HG03135 (cell line): ENCODE measurements around the gene CLEC9A.
"Not testable (repeated sequence)": the region's sequence is repeated elsewhere in the genome, so short reads cannot be mapped to it uniquely, and the experiment has no call there.

Experiments
- ATAC-seq: cut with Tn5 transposase; IDR thresholded peaks from one replicate; pipeline ENCODE4 v1.9.1; 2021; ENCODE audit warnings: mild to moderate bottlenecking, moderate library complexity; ENCODE audit not compliant: unreplicated experiment

The CLEC9A gene

GRCh38 chr12:10030446-10030845 is at the start of gene CLEC9A:
Gene CLEC9A (plus strand): TSS chr12:10030682. CDS start chr12:10052688, 22,006 bp downstream.
- no peak for ATAC-seq

DNA sequence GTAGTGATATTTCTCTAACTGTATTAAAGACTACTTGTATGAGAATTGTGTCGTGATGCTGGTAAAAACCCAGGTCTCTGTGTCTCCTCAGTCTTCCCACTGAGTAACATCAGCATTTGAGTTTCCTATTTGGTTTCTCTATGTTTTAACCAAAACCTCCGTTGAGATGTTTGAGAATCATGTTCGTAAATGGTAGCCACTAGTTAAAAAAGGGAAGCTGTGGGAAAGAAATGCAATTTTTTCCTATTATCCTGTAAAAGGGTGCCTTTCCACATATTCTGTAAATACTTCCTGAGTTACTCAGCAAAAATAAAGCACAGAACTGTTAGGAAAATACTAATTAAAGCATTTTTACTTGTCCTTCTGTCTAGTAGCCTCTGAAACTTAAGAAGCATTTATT is 38.6 kb upstream of the CLEC9A start:
- ATAC-seq: no peak

- no peak for ATAC-seq
Measured at GRCh38 chr12:9992296-9992695, 38.2 kb upstream of the CLEC9A start.

GRCh38 chr12:9999016-9999415 is 31.5 kb upstream of the CLEC9A start, which contains the start of gene CLEC1B:
Gene CLEC1B (minus strand): TSS chr12:9999121. CDS start chr12:9999100, 21 bp downstream.
- ATAC-seq: no peak

- no peak for ATAC-seq
Measured at GRCh38 chr12:10001171-10001776, 29.2 kb upstream of the CLEC9A start.

- no peak for ATAC-seq
Measured at GRCh38 chr12:10012630-10013330, 17.7 kb upstream of the CLEC9A start.

DNA sequence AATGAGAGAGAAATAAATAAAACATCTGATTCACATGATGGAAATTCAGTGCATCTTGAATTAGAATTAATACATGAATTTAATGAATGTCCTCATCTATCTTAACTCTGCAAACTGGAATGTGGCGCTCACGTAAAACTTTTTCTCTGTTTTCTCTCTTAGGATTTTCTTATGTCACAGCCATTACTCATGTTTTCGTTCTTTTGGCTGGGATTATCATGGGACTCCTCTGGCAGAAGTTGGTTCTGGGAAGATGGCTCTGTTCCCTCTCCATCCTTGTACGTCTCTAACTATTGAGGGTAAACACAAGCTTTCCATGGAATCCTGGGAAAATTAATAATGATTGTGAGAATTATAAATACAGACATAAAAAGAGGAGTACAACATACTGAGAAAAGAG is 15.0 kb upstream of the CLEC9A start:
- ATAC-seq: no peak

DNA sequence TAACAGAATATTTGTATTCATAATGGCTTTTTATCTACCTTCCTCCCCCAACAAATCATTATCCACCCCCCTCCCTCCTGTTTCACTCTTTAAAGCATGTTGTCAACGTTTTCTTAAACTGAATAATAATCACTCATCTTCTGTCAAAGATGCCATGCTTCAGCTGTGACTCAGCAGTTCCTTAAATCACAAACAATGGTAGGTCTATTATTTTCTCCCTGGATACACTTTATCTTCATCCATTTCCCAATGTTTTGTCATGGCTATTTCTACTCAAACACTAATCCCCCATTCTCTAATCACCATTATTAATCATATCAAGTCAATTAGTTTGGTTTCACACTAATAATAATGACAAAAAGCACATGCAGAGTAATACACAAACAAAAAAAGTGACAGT is 13.6 kb upstream of the CLEC9A start:
- ATAC-seq: no peak

DNA sequence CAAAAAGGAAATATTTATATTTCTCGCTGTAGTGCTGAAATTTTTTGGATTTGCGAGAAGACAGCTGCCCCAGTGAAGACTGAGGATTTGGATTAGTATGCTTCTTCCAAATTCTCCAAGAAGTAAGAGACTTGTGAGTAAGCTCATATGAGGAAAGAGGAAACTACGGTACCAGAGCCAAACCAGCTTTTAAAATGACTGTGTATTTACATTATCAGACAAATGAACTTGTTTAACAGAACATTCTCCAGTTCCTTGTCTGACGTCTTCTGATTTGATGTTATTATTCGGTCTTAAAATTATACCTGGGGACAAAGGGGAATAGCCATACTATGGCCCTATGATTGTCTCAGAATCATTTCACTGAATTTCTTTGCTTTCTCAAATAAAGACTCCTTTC is 12.1 kb upstream of the CLEC9A start:
- no peak for ATAC-seq

DNA sequence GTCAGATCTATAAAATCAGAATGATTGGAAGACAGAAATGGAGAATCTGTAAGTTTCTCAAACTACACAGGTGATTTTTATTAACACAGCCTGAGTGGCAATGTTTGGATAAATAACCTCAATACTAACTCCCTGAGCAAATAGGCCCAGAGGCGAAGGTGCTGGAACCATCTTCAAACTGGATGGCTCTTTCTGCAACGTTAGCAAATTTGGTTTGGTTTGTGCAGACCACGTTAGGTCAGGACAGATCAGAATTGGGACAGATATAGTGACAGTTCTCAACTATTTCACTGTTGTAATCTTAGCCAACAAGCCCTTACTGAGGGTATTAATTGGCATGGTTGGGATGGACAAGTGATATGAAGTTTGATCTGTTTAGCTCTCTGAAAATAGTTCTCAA is 9.1 kb upstream of the CLEC9A start:
- ATAC-seq: no peak

DNA sequence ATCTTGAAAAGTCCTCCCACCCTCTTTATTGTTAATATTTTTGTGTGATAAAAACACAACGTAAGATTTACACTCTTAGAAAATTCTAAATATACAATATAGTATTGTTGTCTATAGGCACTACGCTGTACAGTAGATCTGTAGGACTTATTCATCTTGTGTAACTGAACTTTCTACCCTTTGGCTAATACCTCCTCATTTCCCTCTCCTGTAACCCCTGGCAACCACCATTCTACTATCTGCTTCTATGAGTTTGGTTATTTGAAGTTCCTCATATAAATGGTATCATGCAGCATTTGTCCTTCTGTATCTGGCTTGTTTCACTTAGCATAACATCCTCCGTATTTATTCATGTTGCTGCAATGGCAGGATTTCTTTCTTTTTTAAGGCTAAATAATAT is 5.2 kb upstream of the CLEC9A start:
- no peak for ATAC-seq

- not testable (repeated sequence) for ATAC-seq
Measured at GRCh38 chr12:10026666-10027065, 3.8 kb upstream of the CLEC9A start.

DNA sequence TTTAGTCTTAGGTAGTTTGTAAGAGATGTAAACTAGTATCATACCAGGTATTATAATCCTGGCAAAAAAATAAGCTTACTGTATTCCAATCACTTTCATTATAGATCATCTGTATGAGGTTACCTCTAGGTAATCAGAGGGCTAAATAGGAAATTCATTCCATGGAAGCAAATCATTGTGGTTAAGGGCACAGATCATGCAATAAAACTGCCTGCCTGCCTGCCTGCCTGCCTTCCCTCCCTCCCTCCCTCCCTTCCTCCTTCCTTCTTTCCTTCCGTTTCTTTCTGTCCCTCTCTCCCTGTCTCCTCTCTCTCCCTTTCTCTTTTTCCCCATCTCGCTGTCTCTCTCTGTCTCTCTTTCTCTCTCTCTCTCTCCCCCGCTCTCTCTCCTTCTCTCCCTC is 3.2 kb upstream of the CLEC9A start:
- no peak for ATAC-seq

DNA sequence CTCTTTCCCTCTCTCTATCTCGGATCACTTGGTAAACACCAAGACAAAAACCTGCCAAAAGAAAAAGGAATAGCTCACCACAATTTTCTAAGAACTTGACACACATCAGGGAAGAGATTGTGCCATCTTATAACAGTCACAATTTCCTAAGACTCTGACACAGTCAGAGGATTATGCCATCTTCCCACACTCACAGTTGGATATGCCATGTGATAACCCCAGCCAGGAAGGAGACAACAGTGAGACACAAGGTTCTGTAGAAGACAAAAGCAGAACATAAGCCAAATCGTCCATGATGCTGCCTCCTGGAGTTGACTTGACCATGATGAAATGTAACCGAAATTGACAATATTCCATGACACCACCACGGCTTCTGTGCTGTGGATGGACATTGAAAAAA is 2.8 kb upstream of the CLEC9A start:
- ATAC-seq: no peak

DNA sequence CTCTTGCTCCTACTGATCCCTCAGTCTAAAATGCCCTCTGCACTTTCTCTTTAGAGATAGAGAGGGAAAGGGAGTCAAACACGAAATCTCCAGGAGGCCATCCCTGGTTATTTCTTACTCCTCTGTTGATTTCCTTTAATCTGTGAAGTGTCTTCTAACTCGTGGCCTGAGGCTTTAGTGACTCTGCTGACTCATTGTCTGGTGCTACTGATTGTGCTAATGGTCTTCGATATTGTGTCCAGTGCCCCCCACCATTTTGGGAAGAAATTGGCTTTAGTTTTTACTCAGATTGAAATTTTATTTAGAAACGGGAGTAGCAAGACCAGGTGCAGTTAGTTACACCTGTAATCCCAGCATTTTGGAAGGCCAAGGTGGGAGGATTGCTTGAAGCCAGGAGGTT is 839 bp downstream of the CLEC9A start:
- no peak for ATAC-seq

- ATAC-seq: no peak
Measured at GRCh38 chr12:10031771-10032175, 1.3 kb downstream of the CLEC9A start.

GRCh38 chr12:10033783-10034545 is 3.5 kb downstream of the CLEC9A start:
- ATAC-seq: no peak

- no peak for ATAC-seq
Measured at GRCh38 chr12:10042167-10042566, 11.7 kb downstream of the CLEC9A start.

DNA sequence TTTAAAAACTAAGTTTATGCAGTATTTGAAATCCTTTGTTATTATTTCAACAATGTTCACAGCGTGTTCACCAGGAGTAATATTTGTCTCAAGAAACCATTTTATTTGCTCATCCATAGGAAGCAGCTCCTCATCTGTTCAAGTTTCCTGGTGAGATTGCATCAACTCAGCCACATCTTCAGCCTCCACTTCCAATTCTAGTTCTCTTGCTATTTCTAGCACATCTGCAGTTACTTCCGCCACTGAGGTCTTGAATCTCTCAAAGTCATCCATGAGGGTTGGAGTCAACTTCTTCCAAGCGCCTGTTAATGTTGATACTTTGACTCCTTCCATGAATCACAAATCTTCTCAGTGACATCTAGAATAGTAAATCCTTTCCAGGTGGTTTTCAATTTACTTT is 18.0 kb downstream of the CLEC9A start:
- ATAC-seq: no peak

GRCh38 chr12:10052193-10052913 is 21.9 kb downstream of the CLEC9A start:
- ATAC-seq: no peak

GRCh38 chr12:10058387-10058786 is 27.9 kb downstream of the CLEC9A start:
- no peak for ATAC-seq
